GM19023 (cell line): Measurements from ENCODE around the gene F12.
"Not testable (repeated sequence)": the region's sequence is repeated elsewhere in the genome, so short reads cannot be mapped to it uniquely, and the experiment has no call there.

ENCODE experiments used
- ATAC-seq: cut with Tn5 transposase; IDR thresholded peaks from one replicate; pipeline ENCODE4 v1.9.1; 2021; ENCODE audit warnings: mild to moderate bottlenecking, moderate library complexity; ENCODE audit not compliant: unreplicated experiment

Gene F12

DNA sequence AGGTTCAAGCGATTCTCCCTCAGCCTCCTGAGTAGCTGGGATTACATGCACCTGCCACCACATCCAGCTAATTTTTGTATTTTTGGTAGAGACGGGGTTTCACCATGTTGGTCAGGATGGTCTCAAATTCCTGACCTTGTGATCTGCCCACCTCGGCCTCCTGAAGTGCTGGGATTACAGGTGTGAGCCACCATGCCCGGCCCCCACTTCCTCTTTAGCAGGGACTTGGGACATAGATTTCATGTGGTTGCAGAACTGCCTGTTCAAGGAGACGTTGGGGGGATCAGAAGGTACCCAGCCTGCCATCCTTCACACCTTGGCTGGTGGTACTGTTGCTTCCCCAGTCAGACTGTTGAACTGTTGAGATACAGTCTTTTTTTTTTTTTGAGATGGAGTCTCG lies 7.7 kb upstream of the F12 start:
- ATAC-seq: not testable (repeated sequence)

DNA sequence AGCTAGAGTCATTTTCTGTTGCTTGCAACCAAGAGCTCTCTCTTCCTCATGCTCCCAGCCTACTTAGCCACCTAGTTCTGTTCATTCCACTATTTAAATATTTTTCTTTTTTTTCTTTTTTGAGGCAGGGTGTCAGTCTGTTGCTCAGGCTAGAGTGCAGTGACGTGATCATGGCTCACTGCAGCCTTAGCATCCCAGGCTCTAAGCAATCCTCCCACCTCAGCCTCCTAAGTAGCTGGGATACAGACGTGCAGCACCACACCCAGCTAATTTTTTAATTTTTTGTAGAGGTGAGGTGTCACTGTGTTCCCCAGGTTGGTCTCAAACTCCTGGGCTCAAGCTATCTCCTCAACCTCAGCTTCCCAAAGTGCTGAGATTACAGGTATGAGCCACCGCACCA lies 5.1 kb upstream of the F12 start:
- no peak for ATAC-seq

- no peak for ATAC-seq
These were observed 3.4 kb upstream of the F12 start for GRCh38 chr5:177412603-177413233.

DNA sequence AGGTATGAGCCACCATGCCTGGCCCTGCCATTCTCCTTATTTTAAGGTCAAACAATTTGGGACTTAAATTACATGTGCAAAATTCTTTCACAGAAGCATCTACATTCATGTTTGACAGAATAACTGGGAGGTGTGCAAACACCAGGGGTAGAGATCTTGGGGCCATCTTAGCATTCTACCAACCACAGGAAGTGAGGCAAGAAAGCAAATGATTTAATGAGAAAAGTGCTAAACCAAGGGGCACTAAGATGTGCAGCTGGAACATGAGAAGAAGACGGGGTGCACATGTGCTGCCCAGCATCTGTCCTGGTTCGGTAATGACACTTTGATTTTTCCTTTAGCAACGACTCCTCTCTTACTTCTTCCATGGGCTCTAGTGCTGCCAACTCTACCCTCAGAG lies 1.2 kb upstream of the F12 start:
- no peak for ATAC-seq

- ATAC-seq: no peak
These were observed 3.6 kb downstream of the F12 start for GRCh38 chr5:177405805-177406204.

GRCh38 chr5:177405312-177405711 lies 4.1 kb downstream of the F12 start:
- no peak for ATAC-seq

GRCh38 chr5:177404641-177405179 lies 4.7 kb downstream of the F12 start:
- ATAC-seq: no peak

- ATAC-seq: peak; percentile 78
These were observed 5.3 kb downstream of the F12 start for GRCh38 chr5:177403792-177404640.

- ATAC-seq: peak; percentile 15
These were observed 6.1 kb downstream of the F12 start for GRCh38 chr5:177403102-177403791.

DNA sequence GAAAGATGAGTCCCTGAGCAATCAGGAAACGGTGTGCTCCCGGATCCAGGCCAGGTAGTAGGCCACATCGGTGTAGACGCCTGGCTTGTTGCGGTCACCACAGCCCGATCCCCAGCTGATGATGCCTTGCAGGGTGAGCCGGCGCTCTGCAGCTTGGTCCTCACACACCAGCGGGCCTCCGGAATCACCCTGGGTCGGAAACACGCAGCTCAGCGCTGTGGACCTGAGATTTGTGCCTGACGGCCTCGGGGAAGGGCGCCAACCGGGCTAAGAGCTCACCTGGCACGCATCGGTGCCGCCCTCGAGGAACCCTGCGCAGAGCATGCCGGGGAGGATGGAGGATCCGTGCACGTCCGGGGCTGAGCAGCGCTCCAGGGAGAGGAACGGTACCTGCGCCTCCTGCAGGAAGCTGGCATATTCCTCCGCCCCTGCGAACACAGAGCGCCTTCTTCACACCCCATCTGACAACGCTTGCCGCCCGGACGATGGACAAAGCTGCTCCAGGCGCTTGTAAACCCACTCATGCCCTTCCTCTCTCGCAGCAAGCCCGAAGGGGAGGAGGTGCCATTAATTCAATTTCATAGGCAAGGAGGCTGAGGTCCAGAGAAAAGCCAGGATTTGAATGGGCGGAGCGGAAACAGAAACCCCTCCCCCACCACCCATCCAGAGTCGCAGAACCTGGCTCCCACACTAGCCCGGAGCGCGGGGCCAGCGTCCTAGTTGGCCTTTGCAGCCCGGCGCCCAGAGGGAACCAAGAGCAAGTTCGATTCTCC lies 6.9 kb downstream of the F12 start:
- ATAC-seq: no peak

DNA sequence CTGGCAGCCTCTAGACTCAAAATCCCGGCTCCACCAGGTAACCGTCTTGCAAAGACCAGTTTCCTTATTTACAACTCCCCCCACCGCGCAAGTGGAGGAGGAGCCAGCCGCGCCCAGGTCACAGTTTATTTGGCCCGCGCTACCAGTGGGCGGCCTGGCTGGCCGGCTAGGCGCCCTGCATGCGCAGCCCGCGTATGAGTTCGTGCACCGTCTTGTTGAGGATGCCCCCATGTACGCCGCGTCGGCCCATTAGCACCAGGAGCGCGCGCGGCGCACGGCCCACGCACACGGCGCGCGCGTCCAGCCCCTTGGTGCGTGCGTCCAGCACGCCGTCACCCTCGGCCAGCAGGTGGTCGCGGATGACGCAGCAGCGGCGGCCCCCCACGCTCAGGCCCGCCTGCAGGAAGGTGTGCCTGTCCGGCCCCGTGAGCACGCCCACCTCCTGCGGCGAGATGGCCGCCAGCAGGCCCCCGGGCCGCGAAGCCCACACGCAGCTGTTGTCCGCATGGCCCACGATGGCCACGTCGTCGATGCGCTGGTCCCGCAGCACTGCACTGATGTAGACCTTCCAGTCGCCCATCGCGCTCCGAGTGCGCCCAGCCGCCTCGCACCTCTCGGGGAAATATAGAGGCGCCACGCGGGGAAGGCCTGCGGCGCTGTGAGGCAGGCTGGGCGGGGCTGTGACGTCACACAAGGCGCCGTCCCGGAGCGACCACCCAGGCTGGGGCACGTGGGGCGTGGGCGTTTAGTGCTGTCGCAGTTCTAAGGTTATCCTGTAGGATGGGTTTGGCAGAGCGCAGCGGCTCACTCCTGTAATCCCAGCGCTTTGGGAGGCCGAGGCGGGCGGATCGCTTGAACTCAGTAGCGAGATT lies 9.1 kb downstream of the F12 start, which contains the start of gene PFN3:
TSS of gene PFN3 (minus strand) at position 665 of the 872 bp plus-strand sequence. CDS start at position 580, 85 bp downstream.
- no peak for ATAC-seq

- ATAC-seq: no peak
These were observed 11.4 kb downstream of the F12 start for GRCh38 chr5:177397875-177398390.

DNA sequence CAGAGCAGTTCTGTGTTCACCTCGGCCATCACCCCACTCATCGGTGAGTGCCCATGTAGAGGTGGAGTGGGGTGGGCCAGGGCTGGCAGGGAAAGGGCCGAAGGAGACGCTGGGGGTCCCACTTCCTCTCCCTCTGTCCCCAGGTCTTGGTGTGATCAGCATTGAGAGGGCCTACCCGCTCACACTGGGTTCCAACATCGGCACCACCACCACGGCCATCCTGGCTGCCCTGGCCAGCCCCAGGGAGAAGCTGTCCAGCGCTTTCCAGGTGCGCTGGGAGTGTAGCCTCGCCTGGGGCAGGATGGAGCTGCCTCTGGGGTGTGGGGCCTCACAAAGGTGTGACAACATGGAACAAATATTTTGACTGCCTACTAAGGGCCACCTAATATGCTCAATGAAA lies 12.6 kb downstream of the F12 start:
- no peak for ATAC-seq

DNA sequence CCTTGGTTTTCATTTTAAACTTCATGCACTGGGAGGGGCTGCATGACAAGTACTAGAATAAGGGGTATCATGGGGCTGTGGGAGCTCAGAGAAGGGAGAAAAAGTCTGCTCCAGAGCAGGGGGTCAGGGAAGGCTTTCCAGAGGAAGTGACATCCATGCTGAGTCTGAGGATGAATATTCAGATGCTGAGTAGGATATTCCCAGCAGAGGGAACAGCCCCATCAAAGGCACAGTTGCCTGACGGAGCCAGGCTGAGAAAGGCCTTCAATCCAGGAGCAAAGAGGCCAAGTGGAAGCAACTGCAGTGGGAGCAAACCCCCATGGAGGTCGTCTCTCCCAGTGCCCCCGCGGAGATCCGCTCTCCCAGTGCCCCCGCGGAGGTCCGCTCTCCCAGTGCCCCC lies 13.3 kb downstream of the F12 start:
- no peak for ATAC-seq

- ATAC-seq: no peak
These were observed 15.4 kb downstream of the F12 start for GRCh38 chr5:177393990-177394389.

DNA sequence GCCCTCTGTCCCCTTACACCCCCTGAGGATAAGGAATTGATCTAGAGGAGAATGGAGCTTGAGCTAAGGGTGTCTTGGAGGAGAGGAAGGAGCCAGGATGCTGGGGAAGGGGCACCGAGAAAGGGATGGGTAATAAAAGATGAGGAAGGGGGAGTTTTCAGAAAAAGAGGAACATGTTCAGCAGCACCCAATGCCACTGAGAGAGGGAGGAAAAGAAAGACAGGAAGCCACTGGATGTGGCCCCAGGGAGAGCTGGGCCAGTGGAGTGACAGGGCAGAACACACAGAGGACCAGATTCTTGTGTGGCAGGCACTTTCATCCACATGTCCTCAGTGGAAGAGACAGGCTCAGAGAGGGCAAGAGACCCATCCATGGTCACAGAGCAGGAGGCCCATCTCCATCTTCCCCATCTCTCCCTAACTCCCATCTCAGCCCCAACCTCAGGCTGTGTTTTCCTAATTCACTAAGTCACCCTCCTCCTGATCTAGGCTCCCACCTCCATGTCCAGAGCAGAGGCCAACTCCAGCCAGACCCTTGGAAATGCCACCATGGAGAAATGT lies 16.1 kb downstream of the F12 start:
- ATAC-seq: no peak

GRCh38 chr5:177392765-177393164 lies 16.6 kb downstream of the F12 start:
- ATAC-seq: no peak

GRCh38 chr5:177390363-177391300 lies 18.7 kb downstream of the F12 start:
- peak; percentile 58 for ATAC-seq
